GM20431 (cell line): Measurements from ENCODE around the gene ZNF678.
"Not testable (repeated sequence)": the region's sequence is repeated elsewhere in the genome, so short reads cannot be mapped to it uniquely, and the experiment has no call there.

Experiments used
- in situ Hi-C: fragments of 300-500 bp; cut with MseI, MboI; formaldehyde crosslinking; loops from one replicate; pipeline ENCODE4 v1.15.0; 2020; ENCODE audit warnings: low sequenced_read_pairs; ENCODE audit not compliant: unreplicated experiment

Gene ZNF678

GRCh38 chr1:227549892-227550291, 13.5 kb upstream of the ZNF678 start:
- in situ Hi-C loops, result no loop called here

- in situ Hi-C loops, result not testable (repeated sequence)
These were observed 11.5 kb upstream of the ZNF678 start for GRCh38 chr1:227551881-227552280.

GRCh38 chr1:227556288-227556687, 7.1 kb upstream of the ZNF678 start:
- in situ Hi-C loops, result no loop called here

- in situ Hi-C loops, result no loop called here
These were observed 5.2 kb upstream of the ZNF678 start for GRCh38 chr1:227557962-227558725.

- in situ Hi-C loops, result no loop called here
These were observed 4.6 kb upstream of the ZNF678 start for GRCh38 chr1:227558732-227559262.

- in situ Hi-C loops, result no loop called here
These were observed 3.9 kb upstream of the ZNF678 start for GRCh38 chr1:227559499-227559898.

GRCh38 chr1:227559926-227560325, 3.4 kb upstream of the ZNF678 start:
- in situ Hi-C loops, result no loop called here

GRCh38 chr1:227560393-227561173, 2.8 kb upstream of the ZNF678 start:
- in situ Hi-C loops, result no loop called here

- in situ Hi-C loops, result no loop called here
These were observed 2.0 kb upstream of the ZNF678 start for GRCh38 chr1:227561241-227561907.

- in situ Hi-C loops, result no loop called here
These were observed 1.3 kb upstream of the ZNF678 start for GRCh38 chr1:227562037-227562436.

- in situ Hi-C loops, result no loop called here
These were observed 428 bp upstream of the ZNF678 start for GRCh38 chr1:227562933-227563323.

- in situ Hi-C loops, result no loop called here
These were observed 3.9 kb downstream of the ZNF678 start for GRCh38 chr1:227567256-227567655.

- in situ Hi-C loops, result no loop called here
These were observed 5.2 kb downstream of the ZNF678 start for GRCh38 chr1:227568593-227568992.

GRCh38 chr1:227572752-227573151, 9.4 kb downstream of the ZNF678 start:
- in situ Hi-C loops, result no loop called here

GRCh38 chr1:227574926-227575325, 11.6 kb downstream of the ZNF678 start:
- in situ Hi-C loops, result no loop called here

GRCh38 chr1:227576189-227576588, 12.8 kb downstream of the ZNF678 start:
- in situ Hi-C loops, result no loop called here

- in situ Hi-C loops, result no loop called here
These were observed 14.1 kb downstream of the ZNF678 start for GRCh38 chr1:227577500-227577899.

GRCh38 chr1:227583354-227583753, 20.0 kb downstream of the ZNF678 start:
- in situ Hi-C loops, result no loop called here

- in situ Hi-C loops, result no loop called here
These were observed 23.4 kb downstream of the ZNF678 start for GRCh38 chr1:227586733-227587132.

- in situ Hi-C loops, result no loop called here
These were observed 24.6 kb downstream of the ZNF678 start for GRCh38 chr1:227587968-227588367.

GRCh38 chr1:227588769-227589168, 25.4 kb downstream of the ZNF678 start:
- in situ Hi-C loops, result not testable (repeated sequence)
